Islet of Langerhans (tissue), 1 donor: Measurements from ENCODE around the gene CCP110.
"Not testable (repeated sequence)": the region's sequence is repeated elsewhere in the genome, so short reads cannot be mapped to it uniquely, and the experiment has no call there.

Source experiments
- FAIRE-seq: peaks from one replicate; lab custom pipeline; 2011; peaks lifted over from hg19 to GRCh38; lab: Jason Lieb, UNC

The CCP110 gene

DNA sequence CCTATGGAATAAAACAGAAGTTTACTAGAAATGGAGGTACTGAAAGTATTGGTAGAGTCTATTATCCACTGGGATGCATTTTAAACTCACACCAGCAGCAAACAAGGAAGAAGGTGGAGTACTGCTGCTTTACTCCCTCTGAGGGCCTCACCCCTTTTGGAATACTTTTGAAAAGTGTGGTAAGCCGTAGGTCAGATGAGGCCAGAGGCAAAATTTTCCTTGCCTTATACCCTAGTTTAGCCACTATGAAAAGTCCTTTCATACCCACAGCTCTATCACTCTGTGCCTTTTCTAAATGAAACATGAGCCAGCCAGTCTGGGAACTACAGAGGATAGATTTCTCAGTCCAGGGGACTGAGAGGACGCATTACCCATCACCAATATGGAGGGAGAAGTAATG is 15.9 kb upstream of the CCP110 start:
- no peak for FAIRE-seq

DNA sequence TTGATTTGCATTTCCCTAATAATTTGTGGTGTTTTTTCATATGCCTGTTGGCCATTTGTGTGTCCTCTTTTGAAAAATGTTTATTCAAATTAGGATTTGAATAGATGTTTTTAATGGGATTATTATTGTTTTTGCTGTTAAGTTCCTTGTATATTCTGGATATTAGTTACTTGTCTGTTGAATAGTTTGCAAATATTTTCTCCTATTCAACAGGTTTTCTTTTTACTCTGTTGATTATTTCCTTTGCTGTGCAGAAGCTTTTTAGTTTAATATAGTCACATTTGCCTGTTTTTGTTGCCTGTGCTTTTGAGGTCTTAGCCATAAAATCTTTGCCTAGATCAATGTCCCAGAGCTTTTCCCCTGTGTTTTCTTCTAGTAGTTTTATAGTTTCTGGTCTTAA is 11.4 kb upstream of the CCP110 start:
- FAIRE-seq = peak; percentile 61

GRCh38 chr16:19513377-19514053 is 10.2 kb upstream of the CCP110 start:
- peak; percentile 17 for FAIRE-seq

DNA sequence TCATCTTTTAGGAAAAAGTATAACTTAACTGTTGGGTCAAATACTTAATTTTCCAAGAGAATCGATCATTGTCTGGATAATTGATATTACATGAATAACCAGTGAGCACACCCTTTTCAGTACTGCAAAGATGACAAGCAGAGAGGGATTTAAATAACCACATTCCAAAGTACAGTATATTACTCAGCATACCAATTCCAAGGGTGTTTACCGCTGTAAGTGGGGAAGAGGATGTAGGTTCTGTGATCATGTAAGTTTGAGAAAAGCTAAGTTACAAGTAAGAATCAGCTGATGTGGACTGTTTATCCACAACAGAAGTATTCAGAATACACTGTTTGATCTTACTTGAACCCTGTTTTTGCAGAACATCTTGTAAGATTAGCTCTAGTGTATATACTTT is 8.0 kb upstream of the CCP110 start:
- no peak for FAIRE-seq

GRCh38 chr16:19517424-19518089 is 6.2 kb upstream of the CCP110 start:
- FAIRE-seq = no peak

DNA sequence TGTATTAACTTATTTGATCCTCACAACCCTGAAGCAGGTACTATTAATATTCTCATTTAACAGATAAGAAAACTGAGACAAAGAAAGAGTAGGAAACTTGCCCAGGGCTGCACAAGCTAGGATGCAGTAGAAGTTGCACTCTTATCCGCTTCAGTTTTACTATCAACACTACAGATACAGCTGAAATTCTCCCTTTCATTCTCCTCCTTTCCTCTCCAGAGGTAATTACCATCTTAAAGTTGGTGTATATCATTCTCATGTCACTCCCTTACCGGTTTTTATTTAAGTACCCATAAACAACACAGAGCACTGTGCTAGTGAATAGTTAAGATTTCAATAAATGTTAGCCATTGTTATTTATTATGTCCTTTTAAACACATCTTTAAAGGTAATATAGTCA is 5.4 kb upstream of the CCP110 start:
- no peak for FAIRE-seq

DNA sequence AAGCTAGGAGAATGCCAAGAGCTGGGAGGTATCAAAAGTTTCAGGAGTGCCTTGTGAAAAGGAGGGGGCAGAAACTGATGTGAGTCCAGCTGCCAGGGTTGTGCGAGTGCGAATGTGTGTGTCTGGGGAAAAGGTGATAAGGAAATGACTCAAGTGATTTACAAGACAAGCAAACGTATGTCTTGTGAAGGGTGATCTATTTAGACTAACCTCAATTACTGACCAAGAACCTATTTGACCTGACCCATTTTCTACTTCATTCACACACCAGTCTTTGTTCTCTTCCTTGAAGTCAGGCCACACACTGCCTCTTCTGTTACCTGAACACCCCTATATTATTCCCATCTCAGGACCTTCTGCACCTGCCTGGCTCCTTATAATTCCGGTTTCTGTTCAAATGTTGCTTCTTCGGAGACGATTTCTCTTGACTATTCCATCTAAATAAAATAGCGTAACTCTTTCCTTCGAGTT is 2.8 kb upstream of the CCP110 start:
- no peak for FAIRE-seq

- FAIRE-seq = no peak
Measured at GRCh38 chr16:19521471-19522396, 2.0 kb upstream of the CCP110 start, which contains the start of gene GDE1. Gene GDE1, minus strand, starts transcription at chr16:19522098. Its CDS starts 134 bp downstream, at chr16:19521964.

GRCh38 chr16:19522397-19522732 is 1.4 kb upstream of the CCP110 start:
- no peak for FAIRE-seq

DNA sequence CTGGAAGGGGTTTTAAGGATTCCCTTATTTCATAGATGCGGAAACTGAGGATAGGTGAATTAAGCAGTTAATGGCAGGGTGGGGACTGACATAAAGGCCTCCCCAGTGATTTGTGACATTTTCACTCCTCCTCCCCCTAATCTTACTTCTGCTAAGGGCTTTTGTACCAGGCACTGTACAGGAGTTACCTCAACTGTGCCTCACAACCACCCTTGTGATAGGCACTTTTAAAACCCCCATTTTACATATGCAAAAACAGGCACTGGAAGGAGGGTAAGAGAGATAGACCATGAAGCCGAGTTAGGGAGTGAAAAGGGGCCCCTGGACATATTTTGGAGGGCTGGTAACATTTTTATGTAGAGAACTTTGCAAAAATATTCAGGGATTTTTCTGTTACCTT is 982 bp upstream of the CCP110 start:
- no peak for FAIRE-seq

- FAIRE-seq = no peak
Measured at GRCh38 chr16:19523184-19523558, 571 bp upstream of the CCP110 start.

DNA sequence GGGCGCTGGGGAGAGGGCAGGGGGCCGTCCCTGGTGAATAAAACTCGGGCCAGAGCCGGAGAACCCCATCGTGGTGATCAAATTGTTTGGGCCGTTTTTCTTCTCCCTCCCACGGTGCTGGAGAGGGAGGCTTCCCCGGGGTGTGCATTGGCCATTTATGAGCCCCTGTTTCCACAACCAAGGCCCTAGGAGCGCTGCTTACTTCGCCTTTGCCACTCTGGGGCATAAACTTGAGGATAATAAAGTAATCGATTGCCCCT is 544 bp downstream of the CCP110 start:
- no peak for FAIRE-seq

GRCh38 chr16:19524616-19525384 is 1.1 kb downstream of the CCP110 start:
- FAIRE-seq = no peak

DNA sequence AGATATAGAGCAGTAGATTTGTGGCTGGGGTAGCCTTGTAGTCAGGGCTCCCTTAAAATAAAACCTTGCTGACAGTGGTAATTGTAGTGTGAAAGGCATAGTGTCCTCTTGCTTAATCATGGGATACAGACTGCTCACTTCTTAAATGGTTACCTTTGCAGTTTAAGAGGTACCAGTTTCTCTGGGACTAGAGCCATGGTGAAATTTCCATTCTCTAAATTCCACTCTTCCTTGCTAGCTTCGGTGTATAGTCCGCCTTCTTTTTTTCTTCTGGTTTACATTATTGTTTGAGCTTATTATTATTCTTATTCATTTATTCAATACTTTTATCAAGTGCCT is 1.6 kb downstream of the CCP110 start:
- no peak for FAIRE-seq

GRCh38 chr16:19527161-19527560 is 3.4 kb downstream of the CCP110 start:
- no peak for FAIRE-seq

GRCh38 chr16:19528666-19529065 is 4.9 kb downstream of the CCP110 start:
- FAIRE-seq = no peak

DNA sequence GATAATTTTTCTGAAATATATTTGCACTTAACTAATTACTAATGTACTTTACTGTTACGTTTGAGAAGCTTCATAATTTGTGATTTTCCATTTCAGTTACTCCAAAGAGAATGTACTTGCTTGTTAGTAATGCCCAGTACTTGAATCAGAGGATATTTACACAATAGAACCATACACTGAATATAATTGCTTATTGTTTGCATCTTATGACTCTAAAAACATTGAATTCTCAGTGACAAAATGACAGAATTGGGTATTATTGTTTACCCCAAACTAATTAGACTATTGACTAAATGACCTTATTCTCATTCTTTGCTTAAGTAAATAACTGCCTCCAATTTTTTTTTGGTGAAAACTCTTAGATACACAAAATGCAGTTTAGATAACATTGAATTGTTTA is 8.9 kb downstream of the CCP110 start:
- FAIRE-seq = no peak

GRCh38 chr16:19540241-19540970 is 16.7 kb downstream of the CCP110 start:
- no peak for FAIRE-seq

- FAIRE-seq = peak; percentile 100
Measured at GRCh38 chr16:19542138-19542821, 18.5 kb downstream of the CCP110 start.

DNA sequence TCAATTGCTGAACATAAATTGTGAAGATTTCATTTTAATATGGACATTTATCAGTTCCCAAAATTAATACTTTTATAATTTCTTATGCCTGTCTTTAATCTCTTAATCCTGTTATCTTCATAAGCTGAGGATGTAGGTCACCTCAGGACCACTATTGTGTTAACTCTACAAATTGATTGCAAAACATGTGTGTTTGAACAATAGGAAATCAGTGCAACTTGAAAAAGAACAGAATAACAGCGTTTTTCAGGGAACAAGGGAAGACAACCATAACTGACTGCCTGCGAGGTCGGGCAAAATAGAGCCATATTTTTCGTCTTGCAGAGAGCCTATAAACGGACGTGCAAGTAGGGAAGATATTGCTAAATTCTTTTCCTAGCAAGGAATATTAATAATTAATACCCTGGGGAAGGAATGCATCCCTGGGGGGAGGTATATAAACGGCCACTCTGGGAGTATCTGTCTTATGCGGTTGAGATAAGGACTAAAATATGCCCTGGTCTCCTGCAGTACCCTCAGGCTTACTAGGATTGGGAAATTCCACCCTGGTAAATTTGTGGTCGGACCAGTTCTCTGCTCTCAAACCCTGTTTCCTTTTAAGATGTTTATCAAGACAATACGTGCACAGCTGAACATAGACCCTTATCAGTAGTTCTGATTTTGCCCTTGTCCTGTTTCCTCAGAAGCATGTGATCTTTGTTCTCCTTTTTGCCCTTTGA is 19.7 kb downstream of the CCP110 start:
- FAIRE-seq = not testable (repeated sequence)

GRCh38 chr16:19548144-19548543 is 24.4 kb downstream of the CCP110 start:
- FAIRE-seq = no peak
